SU-DHL-6 (cell line): ENCODE results near the gene SDHD.

Experiments used
- EZH2phosphoT487 ChIP-seq: fragments of 200-600 bp; sonication (generic), shearing (Covaris generic); conservative IDR thresholded peaks from 2 replicates; pipeline ENCODE4 v1.6.1; 2018; ENCODE audit warnings: mild to moderate bottlenecking, antibody characterized with exemption, low read length, moderate library complexity, mixed read lengths
- TF ChIP-seq, protein P1 (sequence below): fragments of 200-600 bp; sonication (generic); IDR thresholded peaks from one replicate; pipeline ENCODE4 v1.5.1; 2017; ENCODE audit warnings: antibody characterized with exemption, mild to moderate bottlenecking, low read length, moderate library complexity; ENCODE audit not compliant: insufficient read depth, poor library complexity, severe bottlenecking

DNA sequence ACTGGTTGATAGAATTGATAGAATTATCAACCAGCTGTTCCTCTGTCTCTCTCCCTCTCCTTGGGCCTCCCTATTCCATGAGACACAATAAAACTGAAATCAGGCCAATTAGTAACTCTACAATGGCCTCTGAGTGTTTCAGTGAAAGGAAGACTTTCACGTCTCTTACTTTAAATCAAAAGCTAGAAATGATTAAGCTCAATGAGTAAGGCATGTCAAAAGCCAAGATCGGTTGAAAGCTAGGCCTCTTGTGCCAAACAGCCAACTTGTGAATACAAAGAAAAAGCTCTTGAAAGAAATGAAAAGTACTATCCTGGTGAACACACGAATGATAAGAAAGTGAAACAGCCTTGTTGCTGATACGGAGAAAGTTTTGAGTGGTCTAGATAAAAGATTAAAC is 29.5 kb upstream of the SDHD start:
- TF ChIP-seq, protein P1, sequence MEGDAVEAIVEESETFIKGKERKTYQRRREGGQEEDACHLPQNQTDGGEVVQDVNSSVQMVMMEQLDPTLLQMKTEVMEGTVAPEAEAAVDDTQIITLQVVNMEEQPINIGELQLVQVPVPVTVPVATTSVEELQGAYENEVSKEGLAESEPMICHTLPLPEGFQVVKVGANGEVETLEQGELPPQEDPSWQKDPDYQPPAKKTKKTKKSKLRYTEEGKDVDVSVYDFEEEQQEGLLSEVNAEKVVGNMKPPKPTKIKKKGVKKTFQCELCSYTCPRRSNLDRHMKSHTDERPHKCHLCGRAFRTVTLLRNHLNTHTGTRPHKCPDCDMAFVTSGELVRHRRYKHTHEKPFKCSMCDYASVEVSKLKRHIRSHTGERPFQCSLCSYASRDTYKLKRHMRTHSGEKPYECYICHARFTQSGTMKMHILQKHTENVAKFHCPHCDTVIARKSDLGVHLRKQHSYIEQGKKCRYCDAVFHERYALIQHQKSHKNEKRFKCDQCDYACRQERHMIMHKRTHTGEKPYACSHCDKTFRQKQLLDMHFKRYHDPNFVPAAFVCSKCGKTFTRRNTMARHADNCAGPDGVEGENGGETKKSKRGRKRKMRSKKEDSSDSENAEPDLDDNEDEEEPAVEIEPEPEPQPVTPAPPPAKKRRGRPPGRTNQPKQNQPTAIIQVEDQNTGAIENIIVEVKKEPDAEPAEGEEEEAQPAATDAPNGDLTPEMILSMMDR, result no peak
- no peak for TF ChIP-seq EZH2phosphoT487
